GM12878 (cell line): ENCODE measurements around the gene EIF2A. TPM values are rescaled to one million over a fixed set of nuclear protein-coding genes. Genes with fewer than 3 reads are reported as not detected.

Source experiments
- ATAC-seq: fragments of 200-7000 bp; cut with Tn5 transposase; 3 replicates; pipeline ENCODE4 v1.9.1; 2020; ENCODE audit warnings: mild to moderate bottlenecking, moderate library complexity
- BruUV-seq: library from RNA; stranded (reverse); fragments of 400-500 nt; replicated peaks from 2 replicates; lab custom pipeline; 2021; lab: Mats Ljungman, UMichigan
- CTCF ChIA-PET: fragments of 300-600 bp; sonication (Branson Sonifier 250); formaldehyde crosslinking; extraction: SDS; loops from one replicate; lab custom pipeline; 2021; ENCODE audit warnings: inconsistent platforms; lab: Yijun Ruan, JAX
- POLR2A ChIA-PET: fragments of 350-600 bp; formaldehyde crosslinking; extraction: SDS; loops from one replicate; lab custom pipeline; 2021; ENCODE audit warnings: inconsistent platforms; lab: Charles Lee
- RAD21 ChIA-PET: fragments of 300-600 bp; sonication (Branson Sonifier 250); formaldehyde crosslinking; loops from one replicate; lab custom pipeline; 2023; ENCODE audit warnings: antibody characterized with exemption; ENCODE audit not compliant: unreplicated experiment; lab: Charles Lee
- SMC1A ChIA-PET: fragments of 300-600 bp; sonication (Branson Sonifier 250); formaldehyde crosslinking; loops from one replicate; lab custom pipeline; 2023; ENCODE audit not compliant: unreplicated experiment, uncharacterized antibody; lab: Charles Lee
- DNase-seq: peaks from one replicate; pipeline ENCODE4 v3.0.0-alpha.2; 2011; ENCODE audit warnings: low read depth, low spot score
- FAIRE-seq: peaks from 3 replicates; lab custom pipeline; 2011; peaks lifted over from hg19 to GRCh38; lab: Jason Lieb, UNC
- H2AFZ ChIP-seq: 2 replicates; pipeline ENCODE4 v1.6.0; 2011; ENCODE audit warnings: low read depth, low read length, control low read depth; ENCODE audit not compliant: control insufficient read depth
- H3K27ac ChIP-seq: 2 replicates; pipeline ENCODE4 v1.5.1; 2011; ENCODE audit warnings: control low read depth; ENCODE audit not compliant: control insufficient read depth, insufficient read depth
- H3K27me3 ChIP-seq, 2 experiments: replicated peaks in 1 of 2; 2 replicates each; pipeline versions ENCODE4 v1.6.0 to v1.6.1; 2011; ENCODE audit warnings: low read length in 1 of 2; ENCODE audit not compliant: control insufficient read depth in 2 of 2, insufficient read depth in 2 of 2
- H3K36me3 ChIP-seq, 2 experiments: 2 replicates each; pipeline ENCODE4 v1.5.1; 2011; ENCODE audit warnings: low read length in 1 of 2; ENCODE audit not compliant: control insufficient read depth in 2 of 2, insufficient read depth in 2 of 2
- H3K4me1 ChIP-seq: 2 replicates; pipeline ENCODE4 v1.6.1; 2011; ENCODE audit warnings: mild to moderate bottlenecking, low read length, moderate library complexity, mixed read lengths; ENCODE audit not compliant: control insufficient read depth, insufficient read depth
- H3K4me2 ChIP-seq: 2 replicates; pipeline ENCODE4 v1.6.0; 2011; ENCODE audit warnings: control low read depth; ENCODE audit not compliant: control insufficient read depth, insufficient read depth
- H3K4me3 ChIP-seq: fragments of 200-600 bp; sonication (generic); 2 replicates; pipeline ENCODE4 v1.5.1; 2016
- H3K79me2 ChIP-seq: 2 replicates; pipeline ENCODE4 v1.6.0; 2011; ENCODE audit warnings: low read length; ENCODE audit not compliant: control insufficient read depth, insufficient read depth
- H3K9ac ChIP-seq: 2 replicates; pipeline ENCODE4 v1.8.0; 2011; ENCODE audit warnings: low read length, control low read depth, mixed read lengths; ENCODE audit not compliant: control insufficient read depth, insufficient read depth
- H3K9me3 ChIP-seq: replicated peaks from 3 replicates; pipeline ENCODE4 v1.5.1; 2011; ENCODE audit warnings: mild to moderate bottlenecking, low read length; ENCODE audit not compliant: control insufficient read depth, insufficient read depth
- H4K20me1 ChIP-seq: 2 replicates; pipeline ENCODE4 v1.6.0; 2011; ENCODE audit not compliant: control insufficient read depth, insufficient read depth
- CBX3 ChIP-seq: fragments of 200-600 bp; sonication (generic); IDR thresholded peaks from 2 replicates; pipeline ENCODE4 v1.6.1; 2016; ENCODE audit warnings: low read depth, borderline replicate concordance
- EP300 ChIP-seq, 2 experiments: fragments of 150-350 bp in 1 of 2; IDR thresholded peaks; 2 replicates each; pipeline ENCODE4 v1.6.1; 2011 to 2012; ENCODE audit warnings: low read depth in 2 of 2, low read length in 2 of 2, borderline replicate concordance in 1 of 2, improper control_type of control experiment in 1 of 2, inconsistent platforms in 1 of 2; ENCODE audit not compliant: control insufficient read depth in 1 of 2
- ESRRA ChIP-seq: IDR thresholded peaks from 2 replicates; pipeline ENCODE4 v1.6.1; 2012; ENCODE audit warnings: mild to moderate bottlenecking, low read length, improper control_type of control experiment
- HDAC2 ChIP-seq: fragments of 200-600 bp; sonication (generic); IDR thresholded peaks from 2 replicates; pipeline ENCODE4 v1.6.1; 2017
- MYB ChIP-seq: fragments of 150-350 bp; IDR thresholded peaks from 2 replicates; pipeline ENCODE4 v1.6.1; 2014; ENCODE audit warnings: mild to moderate bottlenecking, low read depth, low read length, borderline replicate concordance
- MYC ChIP-seq: IDR thresholded peaks from 2 replicates; pipeline ENCODE4 v1.6.1; 2011; ENCODE audit warnings: mild to moderate bottlenecking, low read length, moderate library complexity, inconsistent platforms; ENCODE audit not compliant: insufficient read depth, insufficient replicate concordance, insufficient read length, severe bottlenecking
- NFXL1 ChIP-seq: fragments of 450-650 bp; IDR thresholded peaks from 2 replicates; pipeline ENCODE4 v1.6.1; 2017; ENCODE audit warnings: antibody characterized with exemption, mild to moderate bottlenecking, borderline replicate concordance
- NR2F1 ChIP-seq: fragments of 450-650 bp; conservative IDR thresholded peaks from 2 replicates; pipeline ENCODE4 v1.6.1; 2017; ENCODE audit warnings: mild to moderate bottlenecking
- POLR2AphosphoS2 ChIP-seq: IDR thresholded peaks from 2 replicates; pipeline ENCODE4 v1.6.1; 2011; ENCODE audit warnings: low read depth, mild to moderate bottlenecking, low read length, improper control_type of control experiment, moderate library complexity
- ZNF217 ChIP-seq: fragments of 450-650 bp; IDR thresholded peaks from 2 replicates; pipeline ENCODE4 v1.6.1; 2017; ENCODE audit warnings: antibody characterized with exemption, mild to moderate bottlenecking
- ZNF622 ChIP-seq: fragments of 450-650 bp; IDR thresholded peaks from 2 replicates; pipeline ENCODE4 v1.6.1; 2017; ENCODE audit warnings: mild to moderate bottlenecking, inconsistent platforms
- WGBS: methylation state at CpG from one replicate; pipeline ENCODE4 v1.1.6; 2016; ENCODE audit warnings: low lambda C conversion rate; ENCODE audit not compliant: insufficient replicate concordance, insufficient coverage; ENCODE audit errors: missing lambda C conversion rate; 5-methylcytosine and 5-hydroxymethylcytosine counted together
- in situ Hi-C: fragments of 300-500 bp; cut with MboI; formaldehyde crosslinking; loops from 9 replicates; pipeline ENCODE4 v1.14.3; 2018; ENCODE audit warnings: mixed read lengths
- intact Hi-C: fragments of 100-400 bp; cut with micrococcal nuclease; formaldehyde crosslinking; loops from one replicate; pipeline ENCODE4 v1.14.2; 2022; ENCODE audit not compliant: unreplicated experiment
- polyA plus RNA-seq, 11 experiments: library from polyadenylated mRNA; depleted of rRNA in 4 of 11; unstranded in 6 of 11; stranded (reverse) in 5 of 11; fragments of >200 nt; fragmentation: Nextera tagmentation in 4 of 11; fragmentation: Illumina TruSeq in 1 of 11; extraction: Ambion mirVana in 4 of 11; extraction: Trizol in 1 of 11; gene quantifications; 1 replicate in 1 of 11; 2 replicates in 10 of 11; pipeline versions ENCODE4 v1.2.1 to v1.2.3, GENCODE V29; 2011 to 2016; ENCODE audit warnings: inconsistent platforms in 2 of 11, missing spikeins in 2 of 11, low read depth in 1 of 11
- total RNA-seq, 4 experiments: library from RNA; depleted of rRNA in 3 of 4; stranded (reverse); fragments of >200 nt in 3 of 4; fragmentation: Illumina TruSeq in 1 of 4; extraction: Trizol in 1 of 4; gene quantifications; 2 replicates each; pipeline versions ENCODE4 v1.2.1 to v1.2.3, GENCODE V29; 2013 to 2021
- TF ChIP-seq, protein P1 (sequence below): IDR thresholded peaks from 2 replicates; pipeline ENCODE4 v1.6.1; 2012; ENCODE audit warnings: low read depth, low read length, improper control_type of control experiment
- TF ChIP-seq, protein P2 (sequence below): fragments of 450-650 bp; IDR thresholded peaks from 2 replicates; pipeline ENCODE4 v1.6.1; 2017; ENCODE audit warnings: low read depth, mild to moderate bottlenecking, moderate library complexity

The EIF2A gene
- total and polyA plus RNA-seq, 10 of the 15 experiments (the other 5 are each of a cell fraction or from before 2014, with no cell fraction given) = 85.4 to 211 (median 136) TPM

GRCh38 chr3:150520408-150520807 is 26.2 kb upstream of the EIF2A start:
- no peak overlapping the region for H3K4me3 ChIP-seq
- POLR2A ChIA-PET = no interaction called here
- TF ChIP-seq CBX3 (no peak), POLR2AphosphoS2 (no peak), EP300 (IDR thresholded peaks at IDR 0.05; ENCODE audit: borderline replicate concordance in 1 of 2, control insufficient read depth in 1 of 2, low read depth in 2 of 2, low read length in 2 of 2) (no peak), ZNF622 (no peak), MYC (no peak), HDAC2 (no peak), NFXL1 (no peak), NR2F1 (no peak), MYB (no peak), ESRRA (no peak), ZNF217 (no peak)
- TF ChIP-seq, protein P1, sequence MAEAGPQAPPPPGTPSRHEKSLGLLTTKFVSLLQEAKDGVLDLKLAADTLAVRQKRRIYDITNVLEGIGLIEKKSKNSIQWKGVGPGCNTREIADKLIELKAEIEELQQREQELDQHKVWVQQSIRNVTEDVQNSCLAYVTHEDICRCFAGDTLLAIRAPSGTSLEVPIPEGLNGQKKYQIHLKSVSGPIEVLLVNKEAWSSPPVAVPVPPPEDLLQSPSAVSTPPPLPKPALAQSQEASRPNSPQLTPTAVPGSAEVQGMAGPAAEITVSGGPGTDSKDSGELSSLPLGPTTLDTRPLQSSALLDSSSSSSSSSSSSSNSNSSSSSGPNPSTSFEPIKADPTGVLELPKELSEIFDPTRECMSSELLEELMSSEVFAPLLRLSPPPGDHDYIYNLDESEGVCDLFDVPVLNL = no peak
- TF ChIP-seq, protein P2, sequence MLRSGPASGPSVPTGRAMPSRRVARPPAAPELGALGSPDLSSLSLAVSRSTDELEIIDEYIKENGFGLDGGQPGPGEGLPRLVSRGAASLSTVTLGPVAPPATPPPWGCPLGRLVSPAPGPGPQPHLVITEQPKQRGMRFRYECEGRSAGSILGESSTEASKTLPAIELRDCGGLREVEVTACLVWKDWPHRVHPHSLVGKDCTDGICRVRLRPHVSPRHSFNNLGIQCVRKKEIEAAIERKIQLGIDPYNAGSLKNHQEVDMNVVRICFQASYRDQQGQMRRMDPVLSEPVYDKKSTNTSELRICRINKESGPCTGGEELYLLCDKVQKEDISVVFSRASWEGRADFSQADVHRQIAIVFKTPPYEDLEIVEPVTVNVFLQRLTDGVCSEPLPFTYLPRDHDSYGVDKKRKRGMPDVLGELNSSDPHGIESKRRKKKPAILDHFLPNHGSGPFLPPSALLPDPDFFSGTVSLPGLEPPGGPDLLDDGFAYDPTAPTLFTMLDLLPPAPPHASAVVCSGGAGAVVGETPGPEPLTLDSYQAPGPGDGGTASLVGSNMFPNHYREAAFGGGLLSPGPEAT = no peak
- no peaks in the 10 kb centered on the region for H3K36me3 ChIP-seq
- no peak overlapping the region for H3K9ac ChIP-seq
- no peaks in the 10 kb centered on the region for H3K27me3 ChIP-seq
- FAIRE-seq (no peak), DNase-seq (no peak), ATAC-seq (no peak)
- WGBS = 75% methylated on average over 24 of the region's 24 CpGs
- intact Hi-C loops = no loop called here
- no peak overlapping the region for H2AFZ ChIP-seq
- SMC1A ChIA-PET = interaction anchor here (0.6 kb wide), 1 partner anchor 1268 kb away, joined by 3 read pairs; no protein-coding TSS in a partner anchor
- no peaks in the 10 kb centered on the region; the same call in 2 of the 3 replicates for H3K9me3 ChIP-seq
- no peaks in the 10 kb centered on the region for H3K4me1 ChIP-seq
- no TSS peak for BruUV-seq
- RAD21 ChIA-PET = no interaction called here
- H3K79me2 ChIP-seq = no peaks in the 10 kb centered on the region
- H3K27ac ChIP-seq = no peak overlapping the region
- CTCF ChIA-PET = interaction anchor here (0.6 kb wide), 1 partner anchor 243 kb away, joined by 3 read pairs; the partner anchor contains the start of gene SIAH2
- no peak overlapping the region for H3K4me2 ChIP-seq
- no peaks in the 10 kb centered on the region for H4K20me1 ChIP-seq
- in situ Hi-C loops = loop anchor here (25.0 kb wide), 1 partner anchor 558 kb away; the partner anchor contains the start of gene PFN2
